Right lobe of liver (tissue), 4 donors: Measurements from ENCODE around the gene TMEM80.

Experiments
- CTCF ChIP-seq, 4 donors: fragments of 200-600 bp in 3 of 4; fragments of 450-650 bp in 1 of 4; IDR thresholded peaks; one replicate each; pipeline versions ENCODE4 v1.5.1 to v1.8.0; 2016 to 2022; ENCODE audit warnings: antibody characterized with exemption in 4 of 4, mild to moderate bottlenecking in 2 of 4
- POLR2A ChIP-seq: fragments of 450-650 bp; IDR thresholded peaks from one replicate; pipeline ENCODE4 v1.6.1; 2017; ENCODE audit warnings: antibody characterized with exemption, mild to moderate bottlenecking
- donor health status: DM: no; HTN: no; CAD: no.
- donor health status: DM: no; HTN: no; CAD: no.
- donor health status: DM: no; HTN: yes; CAD: no.

GRCh38 chr11:687751-688150 lies 7.9 kb upstream of the TMEM80 start:
- TF ChIP-seq CTCF (IDR thresholded peaks at IDR 0.05) (no peak), POLR2A (no peak)
